ENCODE measurements around the gene RTTN. TPM values are rescaled to one million over a fixed set of nuclear protein-coding genes. Genes with fewer than 3 reads are reported as not detected.
"Not testable (repeated sequence)": the region's sequence is repeated elsewhere in the genome, so short reads cannot be mapped to it uniquely, and the experiment has no call there.

Gene RTTN
- polyA plus RNA-seq, 1 donor, result 13.0 TPM

- DNase-seq, result no peak
Measured at GRCh38 chr18:70149156-70149555, 56.3 kb downstream of the RTTN start.

- DNase-seq, result no peak
Measured at GRCh38 chr18:70148039-70148938, 57.2 kb downstream of the RTTN start.

- DNase-seq, result no peak
Measured at GRCh38 chr18:70146174-70146573, 59.3 kb downstream of the RTTN start.

GRCh38 chr18:70142001-70142400 is 63.5 kb downstream of the RTTN start:
- no peak for DNase-seq

- no peak for DNase-seq
Measured at GRCh38 chr18:70139138-70139537, 66.3 kb downstream of the RTTN start.

GRCh38 chr18:70135604-70136003 is 69.9 kb downstream of the RTTN start:
- DNase-seq, result peak; percentile 1

- DNase-seq, result no peak
Measured at GRCh38 chr18:70132999-70133398, 72.5 kb downstream of the RTTN start.

GRCh38 chr18:70128271-70128670 is 77.2 kb downstream of the RTTN start:
- DNase-seq, result no peak

- no peak for DNase-seq
Measured at GRCh38 chr18:70127359-70127758, 78.1 kb downstream of the RTTN start.

GRCh38 chr18:70126832-70127231 is 78.7 kb downstream of the RTTN start:
- DNase-seq, result no peak

GRCh38 chr18:70124139-70124538 is 81.3 kb downstream of the RTTN start:
- DNase-seq, result no peak

- no peak for DNase-seq
Measured at GRCh38 chr18:70121842-70122241, 83.6 kb downstream of the RTTN start.

GRCh38 chr18:70116949-70117348 is 88.5 kb downstream of the RTTN start:
- DNase-seq, result no peak

GRCh38 chr18:70113511-70113910 is 92.0 kb downstream of the RTTN start:
- DNase-seq, result no peak

- DNase-seq, result no peak
Measured at GRCh38 chr18:70110678-70111077, 94.8 kb downstream of the RTTN start.

- peak; percentile 12 for DNase-seq
Measured at GRCh38 chr18:70107091-70107490, 98.4 kb downstream of the RTTN start.

- not testable (repeated sequence) for DNase-seq
Measured at GRCh38 chr18:70102854-70103253, 102.6 kb downstream of the RTTN start.

GRCh38 chr18:70089858-70090257 is 115.6 kb downstream of the RTTN start:
- DNase-seq, result no peak

- no peak for DNase-seq
Measured at GRCh38 chr18:70086085-70086484, 119.4 kb downstream of the RTTN start.

- DNase-seq, result no peak
Measured at GRCh38 chr18:70085641-70086040, 119.8 kb downstream of the RTTN start.

- DNase-seq, result no peak
Measured at GRCh38 chr18:70082430-70082829, 123.1 kb downstream of the RTTN start.

- DNase-seq, result no peak
Measured at GRCh38 chr18:70078106-70078505, 127.4 kb downstream of the RTTN start.

GRCh38 chr18:70075906-70076305 is 129.6 kb downstream of the RTTN start:
- no peak for DNase-seq

GRCh38 chr18:70074116-70074515 is 131.4 kb downstream of the RTTN start:
- DNase-seq, result no peak

- DNase-seq, result no peak
Measured at GRCh38 chr18:70073432-70073831, 132.1 kb downstream of the RTTN start.

Measured in hindlimb muscle (tissue), 1 donor.